ENCODE results near the gene EHD4. TPM values are rescaled to one million over a fixed set of nuclear protein-coding genes. Genes with fewer than 3 reads are reported as not detected.

Gene EHD4
- total and polyA plus RNA-seq, 2 donors (not counting 3 experiments of a cell fraction or from before 2014, with no cell fraction given): 96.7 to 128 TPM

DNA sequence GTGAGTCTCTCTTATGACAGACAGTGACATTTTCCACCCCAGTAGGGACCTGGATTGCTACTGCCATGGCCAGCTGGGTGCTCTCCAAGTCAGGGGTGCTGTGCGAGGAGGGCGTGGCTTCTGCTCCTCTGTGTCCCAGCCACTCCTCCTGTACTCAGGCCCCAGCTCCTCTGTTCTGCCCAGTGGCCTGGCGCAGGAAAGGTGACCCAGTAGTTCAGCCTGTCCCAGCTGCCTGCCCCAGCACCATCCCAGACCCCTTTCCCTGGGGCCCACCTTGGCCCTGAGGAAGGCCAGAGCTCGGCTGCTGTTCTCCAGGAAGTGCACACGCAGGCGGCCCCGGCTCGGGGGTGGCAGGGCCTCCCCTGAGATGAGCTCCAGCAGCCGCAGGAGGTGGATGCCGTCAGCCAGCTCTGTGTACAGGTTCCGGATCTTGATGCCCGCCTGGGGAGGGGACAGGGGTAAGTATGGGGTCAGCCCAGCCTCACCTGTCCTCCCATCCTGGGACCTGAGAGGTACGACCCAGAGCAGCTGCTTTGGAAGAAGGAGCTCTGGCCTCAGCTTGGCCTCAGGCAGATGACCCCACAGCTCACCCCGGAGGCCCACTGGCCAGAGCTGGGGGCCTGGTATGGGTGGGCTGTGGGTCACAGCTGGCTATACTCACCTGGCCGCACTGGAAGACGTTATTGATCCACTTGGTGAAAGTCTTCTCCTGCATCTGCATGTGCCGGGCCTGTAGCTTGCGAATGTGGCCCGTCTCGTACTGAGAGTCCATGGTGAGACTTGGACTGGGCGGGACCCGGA, 79.5 kb downstream of the EHD4 start:
- Histone ChIP-seq H3K4me1 (ENCODE audit: control insufficient read depth, extremely low read depth, insufficient read depth, low read length) (peaks cover 16% of the 10 kb centered on the region), H3K27me3 (ENCODE audit: control insufficient read depth in 2 of 2, insufficient read depth in 2 of 2, low read length in 2 of 2) (no peaks in the 10 kb centered on the region), H3K9me3 (replicated peaks; ENCODE audit: control insufficient read depth, insufficient read depth, low read length) (no peaks in the 10 kb centered on the region), H3K4me3 (replicated peaks in 1 of 3; ENCODE audit: insufficient read depth in 1 of 3, low read depth in 1 of 3, low read length in 3 of 3) (no peak overlapping the region), H3K9ac (replicated peaks; ENCODE audit: extremely low read depth, insufficient read depth, low read length) (no peak overlapping the region), H3K27ac (ENCODE audit: insufficient read depth, low read depth, low read length) (no peak overlapping the region), H3K79me2 (ENCODE audit: control insufficient read depth, insufficient read depth, low read length) (no peaks in the 10 kb centered on the region), H3K36me3 (ENCODE audit: control insufficient read depth in 2 of 2, extremely low read depth in 1 of 2, insufficient read depth in 2 of 2, low read length in 2 of 2) (peaks cover 0 to 15% of the 10 kb centered on the region in 2 experiments), H4K20me1 (replicated peaks; ENCODE audit: control insufficient read depth, extremely low read depth, insufficient read depth, low read length) (no peaks in the 10 kb centered on the region), H2AFZ (ENCODE audit: low read depth, low read length) (no peak overlapping the region), H3K4me2 (ENCODE audit: insufficient read depth, low read length) (no peak overlapping the region), H3K9me1 (replicated peaks; ENCODE audit: control insufficient read depth, extremely low read depth, insufficient read depth, low read length) (no peaks in the 10 kb centered on the region)
- ChIA-PET POLR2A (no interaction called here), CTCF (interaction anchor here (1.1 to 2.3 kb wide), 2 partner anchors 11 to 60 kb away, joined by 3 to 13 read pairs; no protein-coding TSS in a partner anchor)
- BruUV-seq (replicated peaks): no TSS peak
- no peak for DNase-seq (ENCODE audit: low read depth, low spot score)
- dilution Hi-C loops (cut with MboI; ENCODE audit: extremely low pct_ligation_motif_present, low sequenced_read_pairs) (no loop called here), intact Hi-C loops (cut with micrococcal nuclease) (loop anchor here (5.0 kb wide), 1 partner anchor 66 kb away; the partner anchor contains the start of gene JMJD7)
- no peak for FAIRE-seq
- TF ChIP-seq GATA2 (IDR thresholded peaks at IDR 0.05; ENCODE audit: insufficient read depth, insufficient read length, low read depth, low read length): no peak
- TF ChIP-seq POLR2AphosphoS5 (IDR thresholded peaks at IDR 0.05; ENCODE audit: insufficient read depth, low read depth, low read length): no peak
- TF ChIP-seq EZH2 (IDR thresholded peaks at IDR 0.05; ENCODE audit: borderline replicate concordance, low read depth, low read length, severe bottlenecking): no peak
- TF ChIP-seq POLR2A (IDR thresholded peaks at IDR 0.05; ENCODE audit: low read depth, low read length): no peak
- no peak for TF ChIP-seq MYC (IDR thresholded peaks at IDR 0.05; ENCODE audit: low read depth, low read length)
- no peak for TF ChIP-seq FOS (IDR thresholded peaks at IDR 0.05; ENCODE audit: borderline replicate concordance, insufficient read depth, low read length)
- TF ChIP-seq, protein P1, sequence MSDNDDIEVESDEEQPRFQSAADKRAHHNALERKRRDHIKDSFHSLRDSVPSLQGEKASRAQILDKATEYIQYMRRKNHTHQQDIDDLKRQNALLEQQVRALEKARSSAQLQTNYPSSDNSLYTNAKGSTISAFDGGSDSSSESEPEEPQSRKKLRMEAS (IDR thresholded peaks at IDR 0.05; ENCODE audit: insufficient read depth, insufficient read length): no peak
- TF ChIP-seq, protein P2, sequence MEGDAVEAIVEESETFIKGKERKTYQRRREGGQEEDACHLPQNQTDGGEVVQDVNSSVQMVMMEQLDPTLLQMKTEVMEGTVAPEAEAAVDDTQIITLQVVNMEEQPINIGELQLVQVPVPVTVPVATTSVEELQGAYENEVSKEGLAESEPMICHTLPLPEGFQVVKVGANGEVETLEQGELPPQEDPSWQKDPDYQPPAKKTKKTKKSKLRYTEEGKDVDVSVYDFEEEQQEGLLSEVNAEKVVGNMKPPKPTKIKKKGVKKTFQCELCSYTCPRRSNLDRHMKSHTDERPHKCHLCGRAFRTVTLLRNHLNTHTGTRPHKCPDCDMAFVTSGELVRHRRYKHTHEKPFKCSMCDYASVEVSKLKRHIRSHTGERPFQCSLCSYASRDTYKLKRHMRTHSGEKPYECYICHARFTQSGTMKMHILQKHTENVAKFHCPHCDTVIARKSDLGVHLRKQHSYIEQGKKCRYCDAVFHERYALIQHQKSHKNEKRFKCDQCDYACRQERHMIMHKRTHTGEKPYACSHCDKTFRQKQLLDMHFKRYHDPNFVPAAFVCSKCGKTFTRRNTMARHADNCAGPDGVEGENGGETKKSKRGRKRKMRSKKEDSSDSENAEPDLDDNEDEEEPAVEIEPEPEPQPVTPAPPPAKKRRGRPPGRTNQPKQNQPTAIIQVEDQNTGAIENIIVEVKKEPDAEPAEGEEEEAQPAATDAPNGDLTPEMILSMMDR (IDR thresholded peaks at IDR 0.05; ENCODE audit: extremely low read depth in 1 of 2, insufficient read depth in 1 of 2, low read depth in 1 of 2, low read length in 2 of 2): no peak
- no peak for TF ChIP-seq JUN (IDR thresholded peaks at IDR 0.05; ENCODE audit: borderline replicate concordance, insufficient read depth, insufficient read length, low read depth)
